A549 (cell line): ENCODE measurements around the gene MINDY4.

Source experiments
- CEBPB ChIP-seq, 2 experiments: fragments of >200 bp in 1 of 2; sonication (Bioruptor Twin) in 1 of 2; formaldehyde crosslinking in 1 of 2; IDR thresholded peaks; 2 replicates each; pipeline ENCODE4 v1.6.1; 2012 to 2016
- NFE2L2 ChIP-seq: fragments of 150-350 bp; conservative IDR thresholded peaks from 2 replicates; pipeline ENCODE4 v1.6.1; 2014; ENCODE audit warnings: low read length
- TP53 ChIP-seq: fragments of 250-450 bp; sonication (Bioruptor Pico); IDR thresholded peaks from 2 replicates; pipeline ENCODE4 v1.5.0; 2021; ENCODE audit warnings: mild to moderate bottlenecking, moderate library complexity

- TF ChIP-seq CEBPB (IDR thresholded peaks at IDR 0.05) (no peak), NFE2L2 (no peak), TP53 (no peak)
Observed at GRCh38 chr7:30870821-30871518, 99.8 kb downstream of the MINDY4 start.
